HG02943 (cell line): ENCODE results near the gene RPIA.
"Not testable (repeated sequence)": the region's sequence is repeated elsewhere in the genome, so short reads cannot be mapped to it uniquely, and the experiment has no call there.

Experiments
- ATAC-seq: cut with Tn5 transposase; IDR thresholded peaks from one replicate; pipeline ENCODE4 v1.9.1; 2021; ENCODE audit warnings: mild to moderate bottlenecking, low read depth, moderate library complexity; ENCODE audit not compliant: unreplicated experiment

The RPIA gene

DNA sequence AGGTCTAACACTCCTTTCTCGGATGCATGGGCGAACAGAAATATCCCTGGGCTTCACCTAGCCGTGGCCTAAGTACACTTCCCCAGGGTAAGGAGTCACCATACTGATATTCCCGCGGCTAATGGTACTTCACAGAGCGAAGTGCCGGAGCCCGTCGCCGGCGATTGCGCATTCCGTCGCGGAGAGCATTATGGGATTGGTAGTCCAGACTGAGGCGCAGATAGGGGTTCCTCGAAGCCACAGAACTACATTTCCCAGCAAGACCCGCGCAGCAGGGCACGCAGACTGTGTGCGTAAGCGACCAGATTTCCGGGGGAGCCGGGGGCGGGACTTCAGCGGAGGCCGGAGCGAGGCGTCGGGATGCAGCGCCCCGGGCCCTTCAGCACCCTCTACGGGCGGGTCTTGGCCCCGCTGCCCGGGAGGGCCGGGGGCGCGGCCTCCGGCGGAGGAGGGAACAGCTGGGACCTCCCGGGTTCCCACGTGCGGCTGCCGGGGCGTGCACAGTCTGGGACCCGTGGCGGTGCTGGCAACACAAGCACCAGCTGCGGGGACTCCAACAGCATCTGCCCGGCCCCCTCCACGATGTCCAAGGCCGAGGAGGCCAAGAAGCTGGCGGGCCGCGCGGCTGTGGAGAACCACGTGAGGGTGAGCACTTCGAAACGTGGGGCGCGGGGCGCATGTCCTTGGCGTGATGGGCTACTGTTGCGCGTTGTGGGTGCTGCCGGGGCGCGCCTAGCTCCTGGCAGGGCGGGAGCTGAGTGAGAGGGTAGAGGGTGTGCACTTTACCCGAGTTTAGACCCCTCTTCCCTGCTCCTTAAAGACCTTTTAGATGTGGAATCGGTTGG is at the start of gene RPIA:
RPIA (plus strand) TSS at position 335 of the 845 bp plus-strand sequence; CDS start at position 361, 26 bp downstream.
- ATAC-seq, result peak; percentile 95

DNA sequence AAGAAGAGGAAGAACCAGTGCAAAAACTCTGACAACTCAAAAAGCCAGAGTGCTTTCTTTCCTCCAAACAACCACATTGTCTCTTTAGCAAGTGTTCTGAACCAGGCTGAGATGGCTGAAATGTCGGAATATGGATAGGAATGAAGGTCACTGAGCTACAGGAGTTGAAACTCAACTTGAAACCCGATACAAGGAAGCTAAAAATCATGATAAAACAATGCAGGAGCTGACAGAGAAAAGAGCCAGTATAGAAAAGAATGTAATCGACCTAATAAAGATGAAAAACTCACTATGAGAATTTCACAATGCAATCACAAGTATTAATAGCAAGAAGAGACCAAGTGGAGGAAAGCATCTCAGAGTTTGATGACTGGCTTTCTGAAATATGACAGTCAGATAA is 49.2 kb upstream of the RPIA start:
- ATAC-seq, result no peak

DNA sequence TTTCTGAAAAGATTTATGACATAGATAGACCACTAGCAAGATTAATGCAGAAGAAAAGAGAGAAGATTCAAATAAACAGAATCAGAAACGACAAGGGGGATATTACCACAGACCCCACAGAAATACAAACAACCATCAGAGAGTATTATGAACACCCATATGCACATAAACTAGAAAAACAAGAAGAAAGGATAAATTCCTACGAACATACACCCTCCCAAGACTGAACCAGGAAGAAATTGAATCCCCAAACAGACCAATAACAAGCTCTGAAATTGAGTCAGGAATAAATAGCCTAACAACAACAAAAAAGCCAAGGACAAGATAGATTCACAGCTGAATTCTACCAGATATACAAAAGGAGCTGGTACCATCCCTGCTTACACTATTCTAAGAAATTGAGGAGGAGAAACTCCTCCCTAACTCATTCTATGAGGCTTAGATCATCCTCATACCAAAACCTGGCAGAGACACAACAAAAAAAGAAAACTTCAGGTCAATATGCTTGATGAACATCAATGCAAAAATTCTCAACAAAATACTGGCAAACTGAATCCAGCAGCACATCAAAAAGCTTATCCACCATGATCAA is 46.1 kb upstream of the RPIA start:
- ATAC-seq, result not testable (repeated sequence)

DNA sequence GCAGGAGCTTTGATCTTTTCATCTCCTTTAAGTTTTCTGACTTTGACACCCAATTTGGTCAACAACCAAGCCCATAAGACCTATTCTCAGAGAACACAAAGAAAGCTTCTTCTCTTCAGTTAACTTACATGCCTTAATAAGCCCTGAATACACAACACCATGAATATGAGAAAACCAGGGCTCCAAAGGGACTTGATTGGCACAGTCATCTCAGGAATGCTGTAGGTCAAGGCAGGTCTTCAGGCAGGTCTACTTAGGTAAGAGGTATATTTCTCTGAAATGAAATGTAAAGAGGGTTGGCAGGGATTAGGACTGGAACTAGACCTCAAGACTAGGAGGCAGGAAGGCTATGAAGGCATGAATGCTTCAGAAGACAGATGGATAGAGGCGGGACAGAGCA is 39.8 kb upstream of the RPIA start:
- ATAC-seq, result no peak

DNA sequence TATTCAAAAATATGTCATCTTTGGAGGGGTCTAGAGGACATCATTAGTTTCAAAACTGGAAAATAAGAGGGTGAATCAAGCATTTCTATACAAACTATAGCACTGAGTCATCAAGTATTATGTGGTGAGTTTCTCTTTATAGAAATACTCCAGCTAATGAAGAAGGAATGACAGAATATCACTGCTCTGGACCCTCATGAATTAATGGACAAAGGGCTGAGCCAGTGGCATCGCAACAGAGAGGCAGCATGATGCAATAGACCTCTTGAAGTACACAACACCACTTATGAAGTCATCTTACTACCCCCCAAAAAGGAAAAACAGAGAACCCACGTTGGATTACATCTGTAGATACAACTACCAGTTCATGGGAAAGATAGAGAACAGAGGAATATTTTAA is 36.8 kb upstream of the RPIA start:
- ATAC-seq, result no peak

DNA sequence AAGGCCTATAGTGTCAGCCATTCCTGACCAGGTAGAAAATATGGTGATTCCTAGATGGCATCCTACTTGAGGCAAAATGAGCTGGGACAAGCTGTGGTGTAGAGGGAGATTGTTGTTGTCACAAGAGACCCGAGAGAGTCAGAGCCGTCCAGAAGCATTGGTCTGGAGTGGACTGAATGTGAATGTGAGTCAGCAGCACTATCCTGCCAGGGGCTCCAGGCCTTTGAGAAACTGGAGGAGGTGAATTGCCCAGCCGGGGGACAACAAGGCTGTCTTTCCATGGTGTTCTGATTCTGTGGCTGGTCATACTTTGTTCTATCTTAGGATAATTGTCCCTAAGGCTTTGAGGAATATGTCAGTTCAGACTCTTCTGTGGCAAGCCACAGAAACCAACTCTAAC is 34.8 kb upstream of the RPIA start:
- ATAC-seq, result no peak

DNA sequence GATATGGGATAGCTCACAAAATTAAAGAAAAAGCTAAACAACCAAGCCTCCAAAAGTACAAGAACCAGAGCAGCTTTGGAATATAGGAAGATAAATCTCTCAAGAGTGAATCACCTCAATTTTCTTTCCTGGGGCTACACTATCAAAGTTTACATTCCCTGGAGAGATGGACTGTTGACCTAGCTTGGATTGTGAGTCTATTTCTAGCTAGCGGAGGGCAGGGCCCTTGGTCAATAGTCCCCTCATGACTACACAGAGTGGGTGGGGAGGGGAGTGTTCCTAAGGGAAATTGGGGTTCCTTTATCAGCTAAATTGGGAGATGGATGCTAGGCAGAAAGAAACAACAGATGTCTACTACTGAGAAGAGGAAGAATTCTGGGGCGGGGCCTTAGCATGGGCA is 34.3 kb upstream of the RPIA start:
- ATAC-seq, result no peak

DNA sequence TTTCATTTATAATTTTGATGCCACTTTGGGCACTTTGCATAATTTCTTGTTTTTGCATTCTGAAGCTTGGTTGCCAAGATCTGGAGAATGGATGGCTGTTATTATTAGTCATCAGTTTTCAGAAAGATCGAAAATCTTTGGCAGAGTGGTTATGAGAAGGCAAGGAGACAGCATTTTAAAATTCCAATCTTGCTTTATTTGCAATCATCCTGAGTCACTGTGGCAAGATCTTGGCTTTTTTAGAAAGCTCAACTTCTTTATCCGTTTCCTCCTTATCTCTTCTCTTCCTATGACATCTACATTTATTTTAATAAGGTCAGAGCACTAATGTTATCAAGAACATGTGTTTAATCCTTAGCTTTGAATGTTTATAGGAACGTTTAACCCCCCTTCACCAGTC is 33.1 kb upstream of the RPIA start:
- ATAC-seq, result no peak

DNA sequence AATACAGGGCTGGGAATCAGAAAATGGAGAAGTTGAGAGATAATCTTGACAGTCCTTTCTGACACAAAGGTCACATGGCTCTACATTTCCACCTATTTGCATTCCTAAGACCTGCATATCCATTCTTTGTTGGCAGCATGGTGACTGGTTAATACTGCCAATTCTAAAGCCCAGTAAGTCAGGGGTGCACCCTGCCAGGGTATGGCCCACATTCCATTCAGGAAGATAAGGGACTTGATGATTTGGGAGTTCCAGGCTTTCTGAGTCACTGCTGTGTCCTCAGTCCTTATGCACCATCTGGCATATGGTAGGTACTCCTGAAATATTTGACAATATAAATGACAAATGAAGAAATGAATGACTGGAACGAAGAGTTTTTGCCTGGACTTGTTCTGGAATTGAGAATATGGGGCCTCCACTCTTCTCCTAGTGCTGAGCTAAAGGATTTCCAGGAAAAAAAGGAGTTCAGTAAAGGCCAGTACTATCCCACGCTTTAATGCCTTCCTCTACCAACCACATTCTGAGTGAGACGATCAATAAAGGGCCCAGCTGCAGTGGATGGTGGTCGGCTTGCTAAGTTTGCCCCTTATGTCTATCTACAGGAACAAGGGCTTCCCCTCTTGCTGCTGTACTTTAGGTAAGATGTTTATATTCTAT is 32.5 kb upstream of the RPIA start:
- ATAC-seq, result no peak

DNA sequence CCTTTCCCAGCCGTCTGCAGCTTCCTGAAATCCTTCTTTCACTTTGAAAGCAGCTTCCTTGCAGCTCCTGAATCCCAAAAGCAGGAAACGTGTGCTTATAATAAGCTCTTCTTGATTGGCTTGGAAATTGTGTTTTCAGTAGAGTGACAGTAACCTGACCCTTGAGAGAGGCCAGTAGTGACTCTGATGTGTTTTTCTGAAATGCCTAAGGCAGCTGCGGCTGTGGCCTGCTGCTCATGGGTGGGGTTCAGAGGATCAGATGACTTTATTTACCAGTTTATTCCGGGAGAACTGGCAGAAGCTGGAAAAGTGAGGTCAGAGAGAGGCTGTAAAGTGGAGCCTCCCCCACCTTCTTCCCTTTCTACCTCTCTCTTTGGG is 31.9 kb upstream of the RPIA start:
- no peak for ATAC-seq

DNA sequence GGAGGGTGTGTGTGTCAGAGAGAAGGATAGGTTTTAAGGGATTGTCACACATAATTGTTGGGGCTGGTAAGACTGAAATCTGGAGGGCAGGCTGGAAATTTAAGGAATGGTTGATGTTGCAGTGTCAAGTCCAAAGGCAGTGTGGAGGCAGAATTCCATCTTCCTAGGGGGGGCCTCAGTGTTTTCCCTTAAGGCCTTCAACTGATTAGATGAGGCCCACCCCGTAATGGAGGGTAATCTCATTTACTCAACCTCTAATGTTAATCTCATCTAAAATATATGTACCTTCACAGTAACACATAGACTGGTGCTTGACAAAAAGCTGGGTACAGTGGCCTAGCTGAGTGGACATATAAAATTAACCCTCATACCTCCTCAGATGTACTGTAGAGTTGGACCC is 30.9 kb upstream of the RPIA start:
- no peak for ATAC-seq

DNA sequence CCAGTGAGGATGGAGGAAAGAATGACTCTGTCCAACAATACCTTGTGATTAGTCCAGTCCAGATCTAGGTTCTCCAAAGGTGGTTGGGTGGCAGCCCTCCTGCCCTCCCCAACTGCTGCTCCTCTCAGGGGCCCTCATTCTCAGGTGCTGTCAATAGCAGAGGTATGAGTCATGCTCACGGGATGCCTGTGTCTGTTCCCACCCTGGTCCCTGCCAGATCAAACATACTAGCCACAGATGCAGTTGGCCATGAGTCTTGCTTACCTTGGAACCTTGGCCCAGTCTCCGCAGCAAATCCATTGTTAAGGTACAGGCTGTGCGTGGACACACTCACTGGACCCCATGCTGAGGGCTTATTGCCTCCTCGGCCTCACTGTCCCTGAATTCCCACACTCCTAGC is 24.9 kb upstream of the RPIA start:
- no peak for ATAC-seq

DNA sequence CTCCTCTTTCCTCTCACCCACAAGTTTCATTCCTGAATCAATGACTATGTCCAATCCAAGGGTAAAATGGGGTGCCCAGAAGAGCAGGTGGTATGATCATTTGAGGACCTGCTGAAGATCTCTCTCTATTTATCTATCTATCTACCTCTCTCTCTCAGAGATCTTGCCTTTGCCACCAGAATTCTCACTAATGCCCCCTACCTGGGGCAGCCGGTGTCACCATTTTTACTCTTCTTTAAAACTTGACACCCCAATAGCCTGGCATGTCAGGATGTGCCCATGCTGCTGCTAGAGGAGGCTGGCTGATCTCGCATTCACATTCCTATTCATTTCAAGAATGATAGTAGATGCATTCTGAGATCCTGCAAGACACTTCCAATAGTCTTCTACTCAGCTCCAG is 24.3 kb upstream of the RPIA start:
- no peak for ATAC-seq

DNA sequence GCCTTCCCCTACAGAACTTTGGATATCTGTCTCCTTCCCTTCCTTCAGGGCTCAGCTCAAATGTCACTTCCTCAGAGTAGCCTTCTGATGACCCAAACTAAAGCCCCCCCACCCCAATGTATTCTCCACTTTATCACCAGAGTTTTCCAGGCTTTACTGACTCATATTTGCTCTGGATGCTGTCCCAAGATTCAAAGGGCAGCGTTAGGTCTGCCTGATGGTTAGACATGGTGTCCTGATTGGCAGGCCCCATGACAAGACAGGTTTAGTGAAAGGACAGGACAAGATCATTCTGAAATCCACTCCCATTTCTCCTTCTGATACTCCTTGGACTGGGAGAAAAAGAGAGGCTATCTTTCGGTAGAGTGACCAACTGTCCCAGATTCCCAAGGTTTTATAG is 22.6 kb upstream of the RPIA start:
- no peak for ATAC-seq

DNA sequence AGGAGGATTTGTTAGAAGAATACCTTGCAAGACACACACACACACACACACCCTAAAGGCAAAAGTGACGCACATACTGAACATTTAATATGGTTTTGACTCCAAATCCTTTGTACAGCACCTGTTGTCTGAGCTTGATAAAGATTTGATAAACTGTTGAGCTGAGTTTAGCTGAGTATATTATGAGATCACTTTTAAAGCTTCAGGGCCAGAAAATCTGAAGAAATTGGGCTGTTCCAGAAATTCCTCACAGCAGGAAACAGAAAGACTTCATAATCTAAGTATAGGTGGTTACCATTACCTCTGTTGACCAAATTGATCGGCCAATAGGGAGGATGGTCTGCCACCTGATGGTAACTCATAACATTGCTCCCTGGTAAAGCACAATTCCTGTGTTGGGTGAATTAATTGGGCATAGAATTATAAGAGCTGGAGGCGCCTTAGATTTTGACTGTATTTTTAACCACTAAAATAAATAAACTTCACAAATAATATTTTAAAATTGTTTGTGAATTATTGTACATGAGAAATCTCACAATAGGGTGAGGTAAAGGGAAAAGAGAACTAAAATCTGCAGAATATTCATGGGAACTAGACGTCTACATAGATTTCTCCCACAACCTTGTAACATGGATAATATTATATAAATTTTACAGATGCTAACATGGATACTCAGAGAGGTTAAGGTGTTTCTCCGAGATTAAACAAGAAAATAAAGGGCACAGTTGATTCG is 21.8 kb upstream of the RPIA start:
- peak; percentile 69 for ATAC-seq

DNA sequence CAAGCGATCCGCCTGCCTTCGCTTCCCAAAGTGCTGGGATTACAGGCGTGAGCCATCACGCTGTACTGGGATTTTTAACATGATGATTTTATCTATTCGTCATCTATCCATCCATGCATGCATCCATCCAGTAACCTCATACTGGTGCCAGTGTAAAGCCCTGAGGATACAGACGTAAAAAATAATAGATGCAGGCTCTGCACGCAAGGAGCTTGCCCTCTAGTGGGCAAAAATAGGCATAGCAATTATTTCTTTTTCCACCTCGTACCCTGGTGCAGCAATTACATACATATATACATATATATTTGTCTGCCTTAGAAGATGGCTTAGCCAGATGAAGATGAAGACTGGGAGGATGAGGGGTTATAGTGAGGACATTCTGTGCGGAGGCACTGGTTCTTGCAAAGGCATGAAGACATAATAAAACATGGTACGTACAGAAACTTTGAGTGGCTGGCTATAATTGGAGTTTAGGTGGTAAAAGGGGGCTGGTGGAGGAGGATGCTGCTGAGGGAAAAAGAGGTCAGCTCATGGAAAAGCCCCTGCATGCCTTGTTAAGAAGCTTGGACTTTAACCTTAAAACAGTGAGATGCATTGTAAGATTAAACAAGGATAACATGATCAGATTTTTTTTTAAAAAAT is 19.6 kb upstream of the RPIA start:
- ATAC-seq, result no peak

DNA sequence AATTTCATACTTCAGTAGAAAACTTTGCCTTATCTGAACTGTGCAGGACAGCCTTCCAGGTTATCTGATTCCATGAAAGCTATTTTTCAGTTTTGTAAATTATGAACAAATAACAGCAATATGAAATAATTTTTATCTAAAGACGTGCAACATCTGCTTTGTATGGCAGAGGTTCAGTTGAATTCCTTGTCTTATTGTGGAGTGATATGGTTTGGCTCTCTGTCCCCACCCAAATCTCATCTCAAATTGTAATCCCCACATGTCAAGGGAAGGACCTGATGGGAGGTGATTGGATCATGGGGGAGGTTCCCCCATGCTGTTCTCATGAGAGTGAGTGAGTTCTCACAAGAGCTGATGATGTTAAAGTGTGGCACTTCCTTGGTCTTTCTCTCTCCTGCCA is 18.1 kb upstream of the RPIA start:
- no peak for ATAC-seq

DNA sequence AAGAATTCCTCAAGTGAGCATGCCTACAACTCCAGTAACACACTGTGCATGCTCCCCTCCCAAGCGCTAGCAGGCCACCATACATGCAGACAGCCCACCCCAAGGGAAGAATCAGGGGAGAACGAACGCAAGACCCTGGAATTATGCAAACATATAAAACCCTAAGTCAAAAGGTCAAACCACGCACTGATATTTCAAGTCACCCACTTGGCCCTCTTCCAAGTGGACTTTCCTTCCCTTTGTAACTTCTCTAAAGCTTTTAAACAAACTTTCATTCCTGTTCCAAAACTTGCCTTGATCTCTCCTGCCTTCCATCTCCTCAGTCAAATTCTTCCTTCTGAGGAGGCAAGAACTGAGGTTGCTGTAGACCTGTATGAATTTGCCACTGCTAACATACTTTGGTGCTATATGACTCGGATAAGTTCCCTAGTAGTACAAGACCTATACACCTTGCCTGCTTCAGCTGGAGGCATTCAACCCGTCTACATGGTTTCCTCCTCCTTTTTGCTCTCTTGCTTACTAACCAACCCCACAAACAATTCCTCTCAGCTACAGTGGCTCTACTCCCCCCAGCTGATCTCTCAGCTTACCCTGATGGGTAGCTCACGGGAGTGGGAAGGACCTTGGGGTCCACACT is 11.1 kb upstream of the RPIA start:
- ATAC-seq, result no peak

DNA sequence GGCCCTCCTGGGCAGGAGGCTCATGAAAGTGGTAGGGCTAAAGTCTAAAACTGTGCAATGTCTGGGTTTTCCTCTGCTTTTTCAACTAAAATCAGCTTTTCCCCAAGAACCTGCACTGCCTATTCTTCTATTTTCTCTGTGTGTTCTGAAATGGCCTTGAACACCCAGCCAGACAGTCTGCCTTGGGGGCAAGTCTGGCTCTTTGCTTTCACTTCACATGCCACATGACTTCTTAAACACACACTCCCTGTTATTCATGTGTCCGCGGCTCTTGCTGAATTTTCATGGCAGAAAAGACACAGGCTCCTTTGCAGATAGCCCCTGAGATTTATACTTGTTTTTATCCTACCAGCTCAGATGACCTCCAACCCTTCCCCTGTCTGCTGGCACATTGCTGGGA is 10.6 kb upstream of the RPIA start:
- ATAC-seq, result no peak
